GM21367 (cell line): Measurements from ENCODE around the gene ETS2.
A peak's percentile ranks its signal among the peaks of the same experiment; 100 is the strongest.

Experiments used
- ATAC-seq: cut with Tn5 transposase; IDR thresholded peaks from one replicate; pipeline ENCODE4 v1.9.1; 2021; ENCODE audit not compliant: unreplicated experiment

The ETS2 gene

DNA sequence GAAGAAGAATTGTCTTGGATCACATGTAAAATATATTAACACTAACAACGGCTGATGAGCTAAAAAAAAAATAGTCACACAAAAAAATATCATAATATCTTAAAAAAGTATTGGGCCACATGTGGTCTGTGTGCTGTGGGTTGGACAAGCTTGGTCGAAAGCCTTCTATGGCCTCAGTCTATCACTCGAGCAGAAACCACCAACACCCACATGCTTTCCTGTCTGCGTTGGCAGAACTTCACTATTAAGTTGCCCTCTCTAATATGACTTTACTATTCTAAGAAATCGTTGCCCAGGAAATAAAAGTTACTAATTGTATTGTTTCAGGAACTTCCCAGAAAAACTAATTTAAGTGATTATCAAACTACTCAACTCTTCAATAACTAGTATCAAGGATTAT is 28.2 kb upstream of the ETS2 start:
- no peak for ATAC-seq

DNA sequence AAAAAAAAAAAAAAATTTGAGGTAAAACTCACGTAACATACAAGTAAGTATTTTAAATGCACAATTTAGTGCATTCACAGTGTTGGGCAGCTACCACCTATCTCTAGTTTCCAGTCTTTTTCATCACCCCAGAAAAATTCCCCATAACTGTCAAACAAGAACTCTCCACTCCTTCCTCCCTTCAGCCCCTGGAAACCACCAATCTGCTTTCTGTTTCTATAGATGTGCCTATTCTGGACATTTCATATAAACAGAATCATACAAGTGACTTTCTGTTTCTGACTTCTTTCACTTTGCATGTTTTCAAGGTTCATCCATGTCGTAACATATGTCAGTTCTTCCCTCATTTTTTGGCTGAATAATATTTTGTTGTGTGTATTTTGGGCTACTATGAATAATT is 24.9 kb upstream of the ETS2 start:
- peak; percentile 79 for ATAC-seq

DNA sequence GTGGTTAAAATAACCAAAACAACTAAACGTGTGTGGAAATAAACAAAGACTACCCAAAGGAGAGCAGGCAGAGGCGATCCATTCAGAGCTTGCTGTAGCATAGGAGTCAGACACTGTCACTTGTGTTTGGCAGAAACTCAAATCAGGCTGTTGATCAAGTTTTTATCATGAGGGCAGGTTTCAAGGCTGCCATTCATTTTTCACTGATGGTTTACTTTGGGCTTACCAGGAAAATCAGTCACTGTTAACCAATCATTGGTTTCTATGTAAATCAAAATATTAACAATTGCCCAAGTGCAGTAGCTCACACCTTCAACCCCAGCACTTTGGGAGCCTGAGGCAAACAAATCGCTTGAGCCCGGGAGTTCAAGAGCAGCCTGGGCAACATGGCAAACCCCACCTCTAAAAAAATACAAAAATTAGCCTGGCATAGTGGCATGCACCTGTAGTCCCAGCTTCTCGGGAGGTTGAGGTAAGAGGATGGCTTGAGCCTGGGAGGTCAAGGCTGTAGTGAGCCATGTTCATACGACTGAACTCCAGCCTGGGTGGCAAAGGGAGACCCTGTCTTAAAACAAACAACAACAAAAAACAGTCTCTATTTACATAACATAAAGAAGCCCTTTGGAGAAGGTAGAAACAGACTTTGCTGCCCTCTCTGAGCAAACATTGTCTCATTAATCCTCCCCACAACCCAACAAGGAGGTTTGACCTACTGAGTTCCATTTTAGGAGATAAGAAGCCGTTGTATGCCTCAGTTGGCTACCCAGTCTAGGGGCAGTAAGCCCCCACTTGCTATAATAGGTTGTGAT is 21.1 kb upstream of the ETS2 start:
- no peak for ATAC-seq

DNA sequence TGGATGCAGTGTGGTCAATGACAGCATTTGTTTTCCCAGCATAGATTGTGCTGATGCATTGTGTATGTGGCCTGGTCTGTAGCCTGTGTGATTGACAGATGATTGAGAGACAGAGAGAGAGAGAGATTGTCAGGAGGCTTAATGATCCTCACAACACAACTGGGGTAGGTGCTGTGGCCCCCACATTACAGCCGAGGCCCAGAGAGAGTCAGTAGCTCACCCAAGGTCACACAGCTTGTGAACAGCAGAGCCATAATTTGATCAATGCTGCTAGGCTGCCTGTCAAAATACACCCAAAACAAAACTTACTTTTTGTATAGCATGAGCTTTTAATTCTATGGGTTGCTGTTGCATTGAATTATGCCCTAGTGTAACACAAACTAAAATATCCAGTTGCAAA is 20.2 kb upstream of the ETS2 start:
- no peak for ATAC-seq

DNA sequence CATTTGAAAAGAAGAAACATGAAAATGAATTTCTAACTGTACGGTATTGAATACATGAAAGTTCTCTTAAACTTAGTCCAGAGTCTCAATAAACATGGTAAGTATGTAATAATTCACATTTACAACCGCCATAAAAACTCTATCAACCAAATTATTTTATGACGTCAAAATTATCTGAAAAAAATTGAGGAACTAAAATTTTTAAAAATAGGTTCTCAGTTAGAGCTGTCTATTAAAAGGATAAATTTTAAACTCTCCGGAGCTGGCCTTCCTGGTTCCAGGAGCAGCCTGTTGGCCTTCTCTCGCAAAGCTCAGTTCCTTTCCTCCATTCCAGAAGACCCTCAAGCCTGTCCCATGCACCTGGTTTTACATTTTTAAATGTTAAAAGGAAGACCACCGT is 18.7 kb upstream of the ETS2 start:
- no peak for ATAC-seq

DNA sequence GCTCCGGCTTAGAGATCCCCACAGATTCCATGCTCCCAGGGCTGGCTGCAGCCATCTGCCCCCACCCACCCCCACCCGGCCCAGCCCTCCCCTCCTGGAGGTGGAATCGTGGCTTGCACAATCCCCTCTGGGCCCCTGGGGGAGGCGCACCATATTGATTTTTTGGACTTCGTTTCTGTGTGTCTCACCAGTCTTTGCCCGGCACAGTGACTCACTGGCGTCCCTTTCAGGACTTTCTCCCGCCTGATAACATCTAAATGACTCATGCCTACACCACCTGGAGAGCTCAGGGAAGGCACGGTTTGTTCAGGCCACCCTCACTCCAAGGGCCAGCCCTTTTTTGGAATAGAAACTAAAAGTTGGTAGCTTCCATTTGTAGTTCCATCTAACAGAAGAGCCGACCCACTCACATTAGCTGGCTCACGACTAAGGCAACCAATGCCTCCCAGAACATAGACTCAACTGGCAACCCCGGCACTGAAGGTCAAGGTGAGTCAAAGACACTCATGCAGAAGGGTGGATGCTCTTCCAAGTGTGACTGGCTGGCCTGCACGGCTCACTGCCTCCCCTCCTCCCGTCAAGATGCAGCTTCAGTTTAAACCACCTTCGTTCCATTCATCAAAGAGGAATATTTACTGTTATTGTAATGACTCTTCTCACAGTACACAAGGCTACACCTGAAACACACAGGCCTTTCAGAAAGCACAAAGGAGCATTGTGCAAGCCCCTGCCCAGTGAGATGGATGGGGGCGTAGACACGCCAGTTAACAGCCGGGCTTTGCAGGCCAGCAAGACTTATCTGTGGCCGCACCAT is 18.1 kb upstream of the ETS2 start:
- peak; percentile 61 for ATAC-seq

DNA sequence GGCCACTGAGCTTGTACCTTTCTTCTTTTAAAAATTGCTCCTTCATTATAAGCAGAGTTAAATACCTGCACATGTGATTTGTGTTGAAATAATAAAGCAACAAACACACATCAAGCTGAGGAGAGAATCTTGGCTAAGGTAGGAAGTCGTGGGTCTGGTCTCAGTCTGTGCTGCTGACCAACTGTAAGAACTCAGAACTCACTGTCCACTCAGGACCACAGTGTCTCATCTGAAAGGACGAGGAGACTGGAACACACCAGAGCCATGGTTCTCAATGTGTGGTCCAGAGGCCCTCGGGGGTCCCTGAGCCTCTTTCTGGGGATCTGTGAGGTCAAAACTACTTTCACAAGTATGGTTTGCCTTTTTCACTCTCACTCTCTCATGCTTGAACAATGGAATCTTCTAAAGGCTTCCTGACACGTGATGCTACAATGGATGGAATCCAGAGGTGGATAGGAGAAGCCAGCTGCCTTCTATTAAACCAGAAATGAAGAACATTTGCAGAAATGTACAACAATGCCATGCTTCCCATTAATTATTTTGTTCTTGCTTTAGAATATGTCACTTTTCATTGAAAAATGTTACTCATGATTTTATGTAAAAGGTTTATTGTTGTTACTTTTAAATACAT is 17.3 kb upstream of the ETS2 start:
- ATAC-seq, result no peak

DNA sequence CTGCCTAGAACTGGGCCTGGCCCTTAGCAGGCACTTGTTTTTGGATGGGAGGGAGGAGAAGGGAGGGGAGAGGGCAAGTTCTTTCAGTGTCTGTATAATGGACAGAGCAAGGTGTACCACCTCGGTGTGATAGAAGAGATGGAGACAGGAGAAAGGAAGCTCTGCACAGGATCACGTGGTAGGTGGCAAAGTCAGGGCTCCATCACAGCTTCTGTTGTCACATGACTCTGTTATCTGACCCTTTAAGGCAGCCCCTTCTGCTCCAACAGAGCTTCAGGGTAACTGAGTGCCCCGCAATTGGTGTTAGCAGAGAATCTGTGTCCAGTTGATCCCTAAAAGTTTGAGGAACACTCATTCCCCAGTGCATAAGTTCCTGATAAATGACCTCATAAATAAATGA is 16.5 kb upstream of the ETS2 start:
- ATAC-seq, result no peak

DNA sequence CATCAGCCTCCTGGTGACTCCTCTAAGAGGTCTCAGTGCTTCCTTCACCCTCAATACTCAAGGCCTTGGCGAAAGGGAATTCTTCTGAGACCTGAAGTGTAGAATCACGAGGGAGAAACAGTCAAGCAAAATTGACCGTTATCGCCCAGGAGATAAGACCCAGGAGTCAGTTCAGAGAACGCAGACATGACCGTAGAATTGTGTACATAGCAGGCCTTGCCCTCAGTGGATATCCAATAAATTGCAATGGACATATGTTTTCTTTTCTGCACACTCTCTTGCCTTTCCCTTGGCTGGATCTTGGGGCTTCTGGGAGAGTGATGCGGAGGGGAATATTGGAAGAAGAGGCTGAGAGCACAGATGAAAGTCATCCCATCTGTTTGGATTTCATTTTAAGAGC is 15.7 kb upstream of the ETS2 start:
- no peak for ATAC-seq

DNA sequence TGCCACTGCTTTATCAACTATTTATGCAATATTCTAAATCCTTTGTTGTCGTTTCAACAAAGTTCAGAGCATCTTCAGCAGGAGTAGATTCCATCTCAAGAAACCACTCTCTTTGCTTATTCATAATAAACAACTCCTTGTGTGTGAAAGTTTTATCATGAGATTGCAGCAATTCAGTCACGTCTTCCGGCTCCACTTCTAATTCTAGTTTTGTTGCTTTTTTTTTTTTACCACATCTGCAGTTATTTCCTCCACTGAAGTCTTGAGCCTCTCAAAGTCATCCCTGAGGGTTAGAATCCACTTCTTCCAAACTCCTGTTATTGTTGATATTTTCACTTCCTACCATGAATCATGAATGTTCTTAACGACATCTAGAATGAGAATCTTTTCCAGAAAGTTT is 14.8 kb upstream of the ETS2 start:
- ATAC-seq, result no peak

DNA sequence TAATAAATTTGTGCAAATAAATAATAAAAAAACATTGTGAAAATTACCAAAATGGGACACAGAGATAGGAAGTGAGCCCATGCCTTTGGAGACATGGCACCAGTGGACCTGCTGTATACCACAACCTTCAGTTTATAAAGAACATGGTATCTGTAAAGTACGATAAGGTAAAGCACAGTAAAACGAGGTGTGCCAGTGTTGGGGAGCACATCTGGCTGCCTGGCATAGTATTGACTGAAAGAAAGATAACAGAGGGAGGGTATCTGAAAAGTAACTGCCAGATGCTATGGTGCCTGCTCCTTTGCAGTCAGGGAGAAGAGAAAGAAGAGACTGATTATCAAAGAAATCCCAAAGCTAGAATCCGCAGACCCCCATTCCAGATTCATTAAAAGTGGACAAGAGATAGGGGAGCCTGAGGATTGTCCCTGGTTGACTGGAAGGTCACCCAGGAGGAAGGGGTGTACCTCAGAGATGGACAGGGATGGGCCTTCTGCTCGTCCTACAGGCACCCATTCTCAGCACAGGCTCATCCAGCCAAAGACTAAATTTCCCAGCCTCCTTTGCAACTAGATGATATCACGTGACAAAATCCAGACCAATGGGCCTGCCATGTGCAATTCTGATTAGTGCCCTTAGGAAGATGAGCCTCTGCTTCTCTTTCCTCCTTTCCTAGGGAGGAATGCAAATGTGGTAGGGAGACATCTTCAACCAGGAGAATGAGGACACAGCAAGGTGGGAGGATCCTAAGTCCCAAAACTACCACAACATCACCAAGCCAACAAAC is 12.9 kb upstream of the ETS2 start:
- no peak for ATAC-seq

DNA sequence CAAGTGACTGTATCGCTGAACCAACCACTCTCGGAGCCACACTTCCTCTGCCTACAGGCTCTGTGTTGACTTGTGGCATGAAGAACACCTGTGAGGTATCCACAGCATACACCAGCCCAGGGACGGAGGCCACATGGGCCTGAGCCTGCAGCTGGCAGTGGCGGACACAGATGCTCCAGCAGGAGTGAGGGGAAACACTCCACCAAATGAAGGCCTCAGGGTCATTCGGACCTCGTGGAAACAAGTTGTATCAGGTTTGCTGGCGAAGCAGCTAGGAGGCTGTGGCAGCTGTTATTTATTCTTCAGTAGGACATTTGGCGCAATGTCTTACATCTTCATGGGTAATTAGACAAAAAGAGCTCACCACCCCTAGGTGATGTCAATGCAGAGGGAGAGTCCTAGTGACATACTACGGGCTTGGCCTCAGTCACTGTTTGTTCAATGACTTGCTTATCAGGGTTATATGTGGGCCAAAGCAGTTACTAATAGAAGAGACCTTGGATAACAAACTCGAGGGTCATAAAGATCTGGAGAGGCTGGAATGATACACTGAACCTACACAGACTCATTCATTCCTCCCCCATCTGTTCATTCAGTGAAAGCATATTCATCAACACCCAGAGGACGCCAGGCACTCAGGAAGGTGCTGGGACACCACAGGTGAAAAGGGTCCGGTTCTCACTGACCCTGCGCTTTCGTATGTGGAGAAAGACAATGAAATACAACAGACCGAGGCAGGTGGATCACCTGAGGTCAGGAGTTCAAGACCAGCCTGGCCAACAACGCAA is 11.6 kb upstream of the ETS2 start:
- ATAC-seq, result no peak

DNA sequence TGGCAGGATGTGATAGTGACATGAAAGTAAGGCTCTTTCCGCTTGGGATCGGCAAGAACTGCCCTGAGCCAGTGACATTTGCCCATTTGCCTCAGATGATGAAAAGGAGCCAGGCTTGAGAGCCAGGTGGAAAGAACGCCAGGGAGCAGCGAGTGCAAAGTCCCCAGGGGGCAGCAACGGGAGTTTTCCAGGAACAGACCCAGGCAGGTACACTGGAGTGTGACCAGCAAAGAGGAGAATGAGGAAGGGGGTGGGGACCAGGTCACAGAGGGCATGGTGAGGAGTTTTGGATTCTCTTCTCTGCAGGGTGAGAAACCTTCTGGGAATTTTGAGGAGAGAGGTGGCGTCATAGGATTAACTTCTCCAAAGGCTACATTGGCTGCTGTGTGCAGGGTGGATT is 10.8 kb upstream of the ETS2 start:
- ATAC-seq, result no peak

DNA sequence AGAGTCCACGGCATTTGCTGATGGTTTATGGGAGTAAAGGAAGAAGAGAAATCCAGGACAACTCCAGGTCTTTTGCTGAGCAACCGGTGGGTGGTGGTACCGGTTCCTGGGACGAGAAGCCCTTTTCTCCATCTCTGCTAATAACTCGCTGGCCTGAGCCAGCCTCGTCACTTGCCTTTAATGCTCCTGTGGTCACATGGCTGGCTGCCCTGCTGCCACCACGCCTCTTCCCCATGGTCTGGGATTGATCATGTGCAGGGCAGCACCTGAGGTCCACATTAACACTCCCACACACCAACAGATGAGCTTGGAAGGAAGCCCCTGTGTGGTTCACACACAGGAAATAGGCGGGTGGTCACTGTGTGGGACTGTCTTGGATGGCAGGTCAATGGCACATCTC is 10.3 kb upstream of the ETS2 start:
- no peak for ATAC-seq

DNA sequence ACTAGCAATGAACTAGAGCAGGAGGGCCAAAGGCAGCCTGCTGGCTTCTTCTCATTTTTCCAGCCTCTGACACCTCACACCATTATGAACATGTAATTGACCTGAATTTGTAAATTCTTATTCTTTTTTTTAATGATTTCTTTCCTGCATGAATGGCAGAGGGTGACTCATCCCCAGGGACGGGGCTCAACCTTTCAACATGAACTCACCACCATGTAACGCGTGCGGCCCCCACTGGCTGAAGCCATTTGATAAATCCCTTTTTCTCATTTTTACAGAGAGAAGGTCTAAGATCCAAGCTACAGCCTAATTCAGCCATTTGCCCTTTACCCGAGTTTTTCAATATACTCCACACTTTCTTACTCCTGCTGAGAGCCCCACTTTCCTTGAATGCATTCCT is 9.3 kb upstream of the ETS2 start:
- no peak for ATAC-seq

DNA sequence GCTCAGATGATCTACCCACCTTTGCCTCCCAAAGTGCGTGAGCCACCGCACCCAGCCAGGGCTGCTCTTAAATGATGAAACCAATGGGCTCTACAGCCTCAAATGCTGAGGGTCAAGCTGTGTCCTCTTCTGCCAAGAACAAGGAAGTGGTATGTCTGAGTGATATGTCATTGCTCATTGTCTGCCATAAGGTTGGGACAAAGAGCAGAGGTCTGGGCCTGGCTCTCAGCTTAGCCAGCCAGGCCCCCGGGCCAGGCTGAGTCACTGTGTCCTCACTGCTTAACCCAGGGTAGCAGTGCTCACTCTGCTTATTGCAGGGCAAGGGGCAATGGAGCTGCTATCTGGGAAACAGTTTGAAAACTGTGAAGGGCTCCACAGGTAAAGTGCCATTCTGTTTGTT is 8.3 kb upstream of the ETS2 start:
- no peak for ATAC-seq

DNA sequence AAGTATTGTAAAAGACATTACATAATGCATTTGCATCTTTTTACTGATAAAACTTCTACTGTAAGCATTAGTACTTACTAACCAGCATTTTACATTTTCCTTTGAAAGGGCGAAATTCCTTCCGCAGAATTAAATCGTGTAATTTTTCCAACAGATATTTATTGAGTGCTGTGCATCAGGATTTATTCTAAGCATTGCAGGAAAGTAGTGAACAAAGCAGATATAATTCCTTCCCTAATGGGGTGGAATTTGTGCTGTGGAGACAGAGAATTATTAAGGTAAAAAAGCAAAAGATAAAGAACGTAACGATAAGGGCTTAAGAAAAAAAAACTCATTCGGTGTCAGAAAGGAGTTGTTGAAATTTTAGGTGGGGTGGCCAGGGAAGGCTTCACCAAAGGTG is 7.6 kb upstream of the ETS2 start:
- no peak for ATAC-seq

DNA sequence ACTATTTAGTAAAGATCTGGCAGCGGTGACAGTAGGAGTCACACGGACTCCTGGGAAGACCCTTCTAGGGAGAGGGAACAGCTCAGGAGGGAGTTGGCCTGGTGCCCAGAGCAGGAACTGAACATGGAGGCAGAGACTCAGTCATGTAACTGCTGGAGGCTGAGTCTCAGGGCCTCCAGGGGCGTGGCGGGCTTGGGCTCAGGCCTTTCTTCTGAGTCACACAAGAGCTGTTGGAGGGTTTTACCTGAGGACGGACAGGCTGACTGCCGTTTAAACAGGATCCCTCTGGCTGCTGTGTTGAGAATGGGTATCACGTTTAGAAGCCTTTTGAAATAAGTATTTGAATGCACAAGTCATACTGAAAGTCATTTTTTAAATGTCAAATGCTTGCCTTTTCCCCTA is 7.2 kb upstream of the ETS2 start:
- ATAC-seq, result peak; percentile 50

DNA sequence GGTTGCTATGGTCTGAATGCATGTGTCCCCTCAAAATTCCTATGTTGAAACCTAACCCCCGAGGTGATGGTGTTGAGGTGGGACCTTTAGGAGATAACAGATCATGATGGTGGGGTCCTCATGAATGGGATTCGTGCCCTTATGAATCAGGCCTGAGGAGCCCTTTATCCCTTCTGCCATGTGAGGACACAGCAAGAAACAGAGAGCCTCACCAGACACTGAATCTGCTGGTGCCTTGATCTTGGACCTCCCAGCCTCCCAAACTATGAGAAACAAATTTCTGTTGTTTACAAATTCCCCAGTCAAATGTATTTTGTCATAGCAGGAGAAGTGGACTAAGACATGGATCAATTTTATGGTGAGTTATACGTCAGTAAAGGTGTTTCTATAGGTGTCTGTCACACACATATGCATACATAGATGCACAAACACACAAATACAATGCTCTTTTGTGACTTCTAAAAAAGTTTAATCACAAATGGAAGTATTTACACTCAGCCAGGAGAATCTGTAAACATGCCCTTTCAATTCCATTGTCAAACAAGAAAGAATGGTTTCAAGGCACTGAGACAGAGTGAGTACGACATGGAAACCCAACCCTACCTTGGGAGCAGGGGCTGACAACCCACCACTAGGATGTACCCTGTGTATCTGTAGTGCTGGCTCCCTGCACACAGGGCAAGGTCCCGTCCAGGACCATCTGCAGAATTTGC is 5.5 kb upstream of the ETS2 start:
- no peak for ATAC-seq
